NCI-H526 treated with DMSO at 0.1 percent for 48 hours (cell line): ENCODE measurements around the gene ATP4B.

Source experiments
- DNase-seq: peaks from one replicate; lab custom pipeline; 2025; lab: John Stamatoyannopoulos, UW

ATP4B gene

DNA sequence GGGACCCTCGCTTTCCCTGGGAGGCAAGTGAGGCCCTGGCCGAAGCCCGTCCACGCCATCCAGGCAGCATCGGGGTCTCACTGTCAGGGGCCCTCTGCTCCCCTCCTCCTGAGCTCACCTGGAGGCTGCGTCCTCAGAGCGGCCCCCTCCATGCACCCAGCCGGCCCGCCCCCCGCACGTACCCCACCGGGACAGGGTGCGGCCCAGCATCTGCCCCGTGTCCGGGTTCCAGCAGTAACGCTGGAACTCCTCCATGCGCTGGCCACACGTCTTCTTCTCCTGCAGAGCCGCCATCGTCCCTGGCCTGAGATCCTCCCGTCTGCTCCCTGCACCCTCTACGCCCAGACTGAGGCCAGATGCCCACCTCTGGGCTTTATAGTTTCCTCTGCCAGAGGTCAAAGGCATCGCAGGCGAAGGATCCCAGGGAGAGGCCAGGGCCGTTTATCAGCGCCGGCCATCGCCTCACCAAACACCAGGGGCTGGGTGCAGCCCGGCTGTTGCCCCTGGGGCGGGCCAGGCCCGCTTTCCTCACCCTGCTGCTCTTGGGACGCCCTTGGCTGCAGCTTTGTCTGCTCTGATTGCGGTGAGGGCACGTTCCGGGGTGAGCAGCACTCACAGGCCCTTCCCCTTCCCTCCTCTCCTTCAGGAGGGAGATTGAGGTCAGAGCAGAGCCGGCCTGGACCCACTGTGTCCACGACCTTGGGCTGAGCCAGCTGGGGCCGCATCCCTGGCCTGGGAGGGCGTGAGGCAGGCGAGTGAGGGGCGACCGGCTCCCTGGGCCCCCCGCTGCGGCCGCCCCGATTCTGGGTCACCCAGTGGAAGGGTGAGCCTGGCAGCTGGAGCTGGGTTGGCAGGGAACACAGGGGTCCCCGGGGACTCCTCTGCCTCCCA lies at the start of gene ATP4B:
TSS of gene ATP4B (minus strand) at position 348 of the 891 bp plus-strand sequence. CDS start at position 294, 54 bp downstream.
- no peak for DNase-seq

DNA sequence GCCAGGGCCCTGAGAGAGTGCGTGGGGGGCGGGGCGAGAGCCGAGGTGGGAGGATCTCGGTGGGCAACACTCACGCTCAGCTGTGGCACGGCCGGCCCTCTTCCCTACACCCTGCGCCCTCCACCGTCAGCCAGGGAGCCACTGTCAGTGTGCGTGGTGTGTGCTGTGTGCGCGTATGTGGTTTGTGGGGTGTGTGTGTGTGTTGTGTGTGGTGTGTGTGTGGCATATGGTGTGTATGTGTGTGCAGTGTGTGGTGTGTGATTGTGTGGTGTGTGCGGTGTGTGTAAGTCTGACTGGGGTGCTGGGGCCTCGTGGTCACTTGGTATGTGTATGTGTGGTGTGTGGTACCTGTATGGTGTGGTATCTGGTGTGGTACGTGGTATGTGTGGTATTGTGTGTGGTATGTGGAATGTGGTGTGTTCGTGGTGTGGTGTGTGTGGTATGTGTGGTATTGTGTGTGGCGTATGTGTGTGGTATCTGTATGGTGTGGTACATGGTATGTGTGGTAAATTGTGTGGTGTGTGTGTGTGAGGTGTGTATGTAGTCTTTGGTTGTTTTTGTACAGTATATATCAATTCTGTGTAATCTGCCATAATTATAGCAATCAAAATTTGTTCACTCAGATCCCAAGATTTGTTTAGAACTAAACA lies 14.1 kb upstream of the ATP4B start:
- DNase-seq = no peak

DNA sequence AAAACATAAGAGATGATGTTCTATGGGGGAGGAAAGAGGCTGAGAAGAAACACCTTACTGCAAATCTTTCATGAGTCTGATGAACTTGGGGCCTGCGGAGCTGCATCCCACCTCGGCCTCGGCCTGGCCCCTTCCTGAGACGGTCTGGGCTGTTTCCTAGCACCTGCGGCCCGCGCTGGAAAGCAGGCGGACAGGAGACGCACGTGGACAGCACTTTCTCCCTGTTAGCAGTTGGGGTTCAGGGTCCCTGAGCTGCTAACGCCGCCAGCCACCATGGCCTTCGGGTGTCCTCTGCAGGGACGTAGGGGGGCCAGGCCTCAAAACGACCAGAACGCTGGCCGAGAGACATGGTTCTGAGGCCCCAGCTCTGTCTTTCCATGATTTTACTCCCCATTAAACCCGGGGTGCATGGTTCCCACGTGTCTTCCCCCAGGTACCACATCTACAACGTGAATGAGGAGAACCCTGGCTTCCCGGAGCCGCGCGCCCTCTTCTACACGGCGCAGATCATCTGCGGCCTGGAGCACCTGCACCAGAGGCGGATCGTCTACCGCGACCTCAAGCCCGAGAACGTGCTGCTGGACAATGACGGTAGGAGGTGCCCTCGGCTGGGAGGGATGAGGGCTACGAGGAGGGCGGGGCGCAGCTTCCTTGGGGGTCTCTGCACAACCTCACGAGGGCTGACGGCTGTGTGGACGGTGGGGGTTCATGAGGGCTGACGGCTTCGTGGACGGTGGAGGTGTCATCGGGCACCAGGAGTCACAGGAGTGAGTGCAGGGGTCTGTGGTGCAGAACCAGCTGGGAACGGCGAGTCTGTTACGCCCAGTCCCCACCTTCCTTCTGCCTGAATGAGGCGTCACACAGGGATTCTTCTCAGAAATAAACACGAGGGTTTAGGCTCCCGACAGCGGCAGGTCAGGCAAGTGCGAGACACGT lies 13.3 kb upstream of the ATP4B start:
- no peak for DNase-seq

DNA sequence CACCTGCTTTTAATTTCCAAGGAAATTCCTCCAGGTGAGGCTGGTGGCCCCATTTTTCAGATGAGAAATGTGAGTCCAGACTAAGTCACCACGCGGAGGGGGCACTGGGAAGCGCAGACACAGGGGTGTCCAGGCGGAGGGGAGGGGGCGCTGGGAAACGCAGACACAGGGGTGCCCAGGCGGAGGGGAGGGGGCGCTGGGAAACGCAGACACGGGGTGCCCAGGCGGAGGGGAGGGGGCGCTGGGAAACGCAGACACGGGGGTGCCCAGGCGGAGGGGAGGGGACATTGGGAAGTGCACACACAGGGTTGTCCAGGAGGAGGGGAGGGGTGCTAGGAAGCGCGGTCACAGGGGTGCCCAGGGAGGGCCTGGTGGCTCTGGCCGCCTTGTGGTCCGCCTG lies 12.5 kb upstream of the ATP4B start:
- no peak for DNase-seq

GRCh38 chr13:113669755-113670341 lies 11.8 kb upstream of the ATP4B start:
- no peak for DNase-seq

DNA sequence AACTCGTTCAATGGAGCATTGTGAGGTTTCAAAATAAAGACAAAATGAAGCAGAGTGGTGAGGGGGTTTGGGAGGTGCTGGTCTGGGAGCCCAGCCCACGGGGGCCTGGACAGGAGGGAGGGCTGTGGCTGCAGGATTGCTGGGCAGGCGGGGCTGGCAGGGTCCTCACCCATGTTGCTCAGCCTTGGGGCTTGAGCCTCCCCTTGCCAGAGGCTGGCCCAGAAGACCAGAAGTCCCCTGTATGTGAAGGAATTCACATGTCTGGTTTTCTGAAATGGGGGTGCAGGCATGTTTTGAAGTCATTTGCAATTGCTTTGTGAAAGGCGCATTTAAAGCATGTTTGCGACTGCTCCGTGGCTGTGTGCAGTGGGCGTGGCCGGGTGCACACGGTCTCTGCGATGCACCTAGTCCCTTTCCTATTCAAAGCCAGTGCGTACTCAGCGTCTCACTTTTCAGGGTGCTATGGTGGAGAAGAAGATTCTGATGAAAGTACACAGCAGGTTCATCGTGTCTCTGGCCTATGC lies 11.3 kb upstream of the ATP4B start:
- DNase-seq = no peak

DNA sequence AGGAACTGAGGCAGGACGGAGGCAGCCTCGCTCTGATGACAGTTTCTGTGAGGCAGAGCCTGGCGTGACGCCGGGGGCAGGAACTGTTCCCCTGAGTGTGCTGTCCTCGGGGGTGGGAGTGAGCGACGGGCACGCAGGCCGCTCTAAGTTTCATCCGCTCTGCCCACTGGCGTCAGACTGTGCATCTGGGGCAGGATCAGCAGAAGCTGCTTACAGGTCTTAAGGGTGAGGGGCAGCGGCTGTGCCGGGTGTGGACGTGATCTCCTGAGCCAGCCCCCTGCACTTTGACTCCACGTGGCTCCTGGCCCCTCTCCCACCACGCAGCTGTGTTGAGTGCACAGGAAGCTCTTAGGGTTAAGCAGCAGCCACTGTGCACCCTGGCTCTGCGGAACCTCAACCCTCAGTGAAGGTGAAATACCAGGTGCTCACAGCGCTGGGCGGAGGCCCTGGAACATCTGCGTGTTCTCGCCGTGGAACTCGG lies 10.5 kb upstream of the ATP4B start:
- no peak for DNase-seq

- no peak for DNase-seq
Measured at GRCh38 chr13:113667771-113668490, 9.9 kb upstream of the ATP4B start.

GRCh38 chr13:113666951-113667701 lies 9.1 kb upstream of the ATP4B start, which contains the start of gene GRK1:
TSS of gene GRK1 (plus strand) at chr13:113667219. CDS start at chr13:113667387, 168 bp downstream.
- no peak for DNase-seq

GRCh38 chr13:113666329-113666670 lies 8.3 kb upstream of the ATP4B start:
- DNase-seq = no peak

- DNase-seq = no peak
Measured at GRCh38 chr13:113665597-113666328, 7.8 kb upstream of the ATP4B start.

DNA sequence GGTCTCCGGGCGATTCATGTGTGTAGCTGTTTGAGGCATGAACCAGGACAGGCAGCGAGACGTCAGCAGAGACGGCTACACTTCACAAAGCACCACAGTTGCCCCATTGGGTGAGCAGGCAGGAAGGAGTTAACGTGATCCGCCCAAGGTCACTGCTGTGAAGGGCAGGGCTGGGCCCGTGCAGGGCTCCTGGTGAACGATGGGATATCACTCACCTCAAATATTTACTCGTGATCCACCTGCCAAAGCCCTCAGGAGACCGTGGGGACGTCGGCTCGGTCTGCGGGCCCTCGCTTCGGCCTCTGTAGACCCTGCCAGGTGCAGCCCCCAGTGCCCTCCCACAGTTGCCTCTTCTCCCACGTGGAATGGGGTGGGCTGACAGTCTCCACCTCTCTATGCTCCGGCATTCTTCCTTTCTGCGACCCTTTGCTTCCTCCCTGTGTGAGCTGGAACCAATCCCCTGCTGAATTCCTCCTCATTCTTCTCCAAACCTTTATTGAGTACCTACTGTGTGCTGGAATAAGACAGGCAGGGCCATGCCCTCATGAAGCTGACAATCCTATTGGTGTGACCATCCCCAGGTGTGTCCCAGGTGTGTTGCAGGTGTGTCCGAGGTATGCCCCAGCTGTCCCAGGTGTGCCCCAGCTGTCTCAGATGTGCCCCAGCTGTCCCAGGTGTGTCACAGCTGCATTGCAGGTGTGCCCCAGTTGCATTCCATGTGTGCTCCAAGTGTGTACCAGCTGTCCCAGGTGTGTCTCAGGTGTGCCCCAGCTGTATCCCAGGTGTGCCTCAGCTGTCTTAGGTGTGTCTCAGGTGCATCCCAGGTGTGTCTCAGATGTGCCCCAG lies 7.0 kb upstream of the ATP4B start:
- DNase-seq = no peak

DNA sequence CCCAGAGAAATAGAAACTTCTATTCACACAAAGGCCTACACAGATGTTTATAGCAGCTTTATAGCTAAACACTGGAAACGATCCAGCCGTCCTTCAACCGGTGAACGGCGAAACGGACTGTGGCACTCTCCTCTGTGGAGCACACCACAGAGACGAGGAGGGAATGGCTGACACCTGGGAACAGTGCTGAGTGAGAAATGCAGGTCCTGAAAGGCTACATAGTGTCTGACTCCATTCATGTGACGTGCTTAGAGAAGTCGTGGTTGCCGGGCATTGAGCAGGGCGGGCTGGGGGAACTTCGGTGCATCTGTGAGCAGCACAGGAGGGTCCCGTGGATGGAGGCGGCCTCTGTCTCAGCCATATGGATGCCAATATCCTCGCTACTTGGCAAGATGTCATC lies 5.9 kb upstream of the ATP4B start:
- no peak for DNase-seq

DNA sequence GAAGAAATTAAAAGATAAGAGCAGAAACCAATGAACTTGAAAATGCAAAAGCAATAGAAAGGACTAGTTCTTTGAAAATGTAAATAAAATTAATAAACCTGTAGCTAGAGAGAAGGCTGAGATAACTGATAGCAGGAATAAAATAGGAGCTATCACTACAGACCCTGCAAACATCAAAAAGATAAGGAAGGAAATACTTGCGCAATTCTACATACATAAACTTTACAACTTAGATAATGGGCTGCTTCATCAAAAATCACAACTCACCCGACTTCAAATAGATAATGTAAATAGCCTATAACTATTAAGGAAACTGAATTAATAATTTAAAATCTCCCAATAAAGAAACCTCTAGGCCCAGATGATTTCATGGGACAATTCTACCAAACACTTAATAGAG lies 3.5 kb upstream of the ATP4B start:
- DNase-seq = no peak

GRCh38 chr13:113660066-113660465 lies 2.1 kb upstream of the ATP4B start:
- no peak for DNase-seq

- no peak for DNase-seq
Measured at GRCh38 chr13:113659337-113659736, 1.3 kb upstream of the ATP4B start.

- DNase-seq = no peak
Measured at GRCh38 chr13:113658836-113659235, 838 bp upstream of the ATP4B start.
